Head of caudate nucleus (tissue), 42 donors: ENCODE data around the gene DDIT4L.
"Not testable (repeated sequence)": the region's sequence is repeated elsewhere in the genome, so short reads cannot be mapped to it uniquely, and the experiment has no call there.

Source experiments
- DNase-seq, 42 donors: peaks; one replicate each; pipeline versions ENCODE4 v3.0.0 to v3.0.0-alpha.2; 2020 to 2021; ENCODE audit warnings: mixed read lengths in 7 of 42
- intact Hi-C: fragments of 100-400 bp; cut with DNase I; formaldehyde crosslinking; loops from one replicate; pipeline ENCODE4 v1.15.0; 2022

DDIT4L gene

DNA sequence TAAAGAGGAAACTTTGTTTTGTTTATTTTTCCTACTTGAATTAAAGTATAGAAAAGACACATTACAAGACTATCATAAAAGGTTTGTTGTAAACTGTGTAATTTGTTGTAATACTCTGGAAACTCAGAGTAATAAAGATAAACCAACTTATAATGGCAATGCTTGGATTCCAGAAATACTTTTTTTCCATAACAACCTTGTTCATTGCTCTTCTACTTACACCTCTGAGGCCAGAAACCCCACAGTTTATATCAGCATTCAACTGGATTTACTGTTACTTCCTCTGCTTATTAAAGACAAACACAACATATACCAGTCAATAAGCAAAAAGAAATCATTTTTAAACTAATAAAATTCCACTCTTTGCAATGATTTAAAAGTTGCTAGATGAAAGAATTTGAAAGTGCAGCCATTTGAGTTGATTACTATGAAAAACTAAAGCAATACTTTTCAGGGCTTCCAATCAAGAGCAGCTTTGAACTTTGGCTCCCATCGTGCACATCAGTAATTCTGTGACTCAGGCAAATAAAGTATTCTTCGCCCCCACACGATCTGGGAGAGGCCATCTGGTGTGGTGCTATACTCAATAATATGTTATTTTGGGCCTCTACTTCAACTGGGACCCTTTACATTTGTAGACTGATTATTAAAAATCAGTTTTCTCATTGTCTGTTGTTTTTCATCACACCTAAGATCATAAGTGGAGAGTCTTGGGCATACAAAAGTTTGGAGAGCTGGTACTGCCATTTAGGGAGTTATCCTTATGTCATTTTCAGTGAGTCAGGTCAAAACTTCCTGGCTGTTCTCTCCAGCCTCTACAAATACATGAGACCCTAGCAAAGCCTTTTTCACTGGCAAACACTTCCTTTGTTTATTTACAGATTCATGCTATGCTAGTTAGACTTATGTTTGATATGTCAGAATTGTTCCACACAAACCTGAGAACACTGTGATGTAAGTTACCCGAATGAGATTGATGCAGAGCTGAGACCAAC is 20.5 kb downstream of the DDIT4L start:
- intact Hi-C loops: no loop called here
- no peak for DNase-seq

- DNase-seq: no peak
- intact Hi-C loops: no loop called here
Measured at GRCh38 chr4:100168521-100168920, 21.7 kb downstream of the DDIT4L start.

DNA sequence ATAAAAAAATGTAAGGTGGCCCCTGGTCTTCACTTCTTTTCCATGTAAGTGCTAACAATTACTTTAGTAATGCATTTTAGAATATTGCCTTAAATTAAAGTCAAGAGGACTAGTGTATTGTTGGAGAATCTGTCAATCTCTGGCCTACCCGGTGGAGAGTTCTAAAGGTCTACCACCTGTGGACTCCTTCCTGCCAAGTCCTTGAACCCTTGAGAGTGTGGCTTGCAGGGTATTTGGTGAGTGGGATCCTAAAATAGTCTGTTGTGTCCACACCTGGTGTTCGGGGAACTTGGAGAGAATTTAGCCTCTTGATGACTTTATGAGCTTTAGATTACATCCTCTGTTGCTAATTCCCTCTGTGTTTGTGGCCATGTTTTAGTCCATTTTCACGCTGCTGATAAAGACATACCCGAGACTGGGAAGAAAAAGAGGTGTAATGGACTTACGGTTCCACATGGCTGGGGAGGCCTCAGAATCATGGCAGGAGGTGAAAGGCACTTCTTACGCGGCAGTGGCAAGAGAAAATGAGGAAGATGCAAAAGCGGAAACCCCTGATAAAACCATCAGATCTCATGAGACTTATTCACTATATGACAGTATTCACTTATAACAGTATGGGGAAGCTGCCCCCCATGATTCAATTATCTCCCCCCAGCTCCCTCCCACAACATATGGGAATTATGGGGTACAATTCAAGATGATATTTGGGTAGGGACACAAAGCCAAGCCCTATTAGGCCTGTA is 23.8 kb downstream of the DDIT4L start:
- DNase-seq: no peak
- intact Hi-C loops: no loop called here

GRCh38 chr4:100165809-100166208 is 24.5 kb downstream of the DDIT4L start:
- intact Hi-C loops: no loop called here
- no peak for DNase-seq

GRCh38 chr4:100164808-100165760 is 25.2 kb downstream of the DDIT4L start:
- intact Hi-C loops: no loop called here
- DNase-seq: no peak

GRCh38 chr4:100162027-100162685 is 28.1 kb downstream of the DDIT4L start:
- intact Hi-C loops: no loop called here

DNA sequence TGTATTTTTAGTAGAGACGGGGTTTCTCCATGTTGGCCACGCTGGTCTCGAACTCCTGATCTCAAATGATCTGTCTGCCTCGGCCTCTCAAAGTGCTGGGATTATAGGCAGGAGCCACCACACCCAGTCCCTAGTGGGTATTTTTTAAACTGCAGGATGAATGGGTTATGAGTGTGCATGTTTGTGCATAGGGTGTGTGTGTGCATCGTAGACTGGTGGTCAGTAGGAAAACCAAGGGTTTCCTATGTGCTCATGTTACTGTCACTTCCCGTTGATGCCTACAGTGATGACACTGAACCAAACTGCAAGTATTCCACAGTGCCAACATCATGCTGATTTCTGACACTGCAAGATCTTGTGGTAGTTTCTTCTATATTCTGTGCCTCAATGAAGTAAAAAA is 41.1 kb downstream of the DDIT4L start:
- no peak for DNase-seq
- intact Hi-C loops: no loop called here

More at GRCh38 chr4:100162027-100162685, 28.1 kb downstream of the DDIT4L start:
- DNase-seq: no peak

DNA sequence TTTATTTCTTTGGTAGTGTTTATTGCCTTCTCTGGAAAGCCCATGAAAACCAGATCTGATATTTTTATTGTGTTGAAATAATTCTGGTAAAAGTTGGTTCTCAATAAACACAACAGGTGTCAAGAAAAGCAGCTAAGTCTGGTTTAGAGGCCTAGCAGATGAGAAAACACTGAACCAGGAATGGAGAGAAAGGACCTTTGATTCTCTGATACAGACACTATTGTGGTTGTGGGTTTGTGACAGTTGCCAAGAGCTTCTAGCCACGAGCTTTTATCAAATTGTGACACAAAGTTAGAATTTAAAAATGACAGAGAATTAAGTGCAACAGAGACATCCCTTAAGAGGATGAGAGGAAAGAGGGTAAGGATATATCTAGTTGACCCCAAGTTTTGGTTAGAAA is 42.6 kb downstream of the DDIT4L start:
- intact Hi-C loops: no loop called here
- no peak for DNase-seq

- intact Hi-C loops: no loop called here
- no peak for DNase-seq
Measured at GRCh38 chr4:100147198-100147597, 43.1 kb downstream of the DDIT4L start.

DNA sequence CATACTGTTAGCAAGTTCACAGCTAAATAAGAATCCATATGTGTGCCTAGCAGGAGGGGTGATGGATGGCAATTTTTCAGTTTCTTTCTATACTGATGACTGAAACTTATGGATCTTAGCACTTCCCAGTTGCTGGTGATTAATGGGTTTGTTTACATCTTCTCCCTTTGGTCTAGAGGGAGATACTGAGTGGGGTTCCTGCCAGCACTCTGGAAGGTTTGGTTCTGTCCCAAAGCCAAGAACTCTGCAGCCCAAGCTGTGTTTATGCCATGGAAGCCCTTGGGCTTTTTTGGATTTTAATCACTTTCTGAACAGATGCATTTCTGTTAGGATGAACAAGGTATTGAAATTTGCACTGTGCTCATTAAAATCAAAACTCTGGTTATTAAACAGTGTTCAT is 43.5 kb downstream of the DDIT4L start:
- no peak for DNase-seq
- intact Hi-C loops: no loop called here

GRCh38 chr4:100137320-100137719 is 52.9 kb downstream of the DDIT4L start:
- DNase-seq, intact Hi-C loops: not testable (repeated sequence)
